DMS79 (cell line): ENCODE measurements around the gene MYCN.
A peak's percentile ranks its signal among the peaks of the same experiment; 100 is the strongest.
"Not testable (repeated sequence)": the region's sequence is repeated elsewhere in the genome, so short reads cannot be mapped to it uniquely, and the experiment has no call there.

ENCODE experiments used
- DNase-seq: peaks from one replicate; lab custom pipeline; 2025; lab: John Stamatoyannopoulos, UW

The MYCN gene

DNA sequence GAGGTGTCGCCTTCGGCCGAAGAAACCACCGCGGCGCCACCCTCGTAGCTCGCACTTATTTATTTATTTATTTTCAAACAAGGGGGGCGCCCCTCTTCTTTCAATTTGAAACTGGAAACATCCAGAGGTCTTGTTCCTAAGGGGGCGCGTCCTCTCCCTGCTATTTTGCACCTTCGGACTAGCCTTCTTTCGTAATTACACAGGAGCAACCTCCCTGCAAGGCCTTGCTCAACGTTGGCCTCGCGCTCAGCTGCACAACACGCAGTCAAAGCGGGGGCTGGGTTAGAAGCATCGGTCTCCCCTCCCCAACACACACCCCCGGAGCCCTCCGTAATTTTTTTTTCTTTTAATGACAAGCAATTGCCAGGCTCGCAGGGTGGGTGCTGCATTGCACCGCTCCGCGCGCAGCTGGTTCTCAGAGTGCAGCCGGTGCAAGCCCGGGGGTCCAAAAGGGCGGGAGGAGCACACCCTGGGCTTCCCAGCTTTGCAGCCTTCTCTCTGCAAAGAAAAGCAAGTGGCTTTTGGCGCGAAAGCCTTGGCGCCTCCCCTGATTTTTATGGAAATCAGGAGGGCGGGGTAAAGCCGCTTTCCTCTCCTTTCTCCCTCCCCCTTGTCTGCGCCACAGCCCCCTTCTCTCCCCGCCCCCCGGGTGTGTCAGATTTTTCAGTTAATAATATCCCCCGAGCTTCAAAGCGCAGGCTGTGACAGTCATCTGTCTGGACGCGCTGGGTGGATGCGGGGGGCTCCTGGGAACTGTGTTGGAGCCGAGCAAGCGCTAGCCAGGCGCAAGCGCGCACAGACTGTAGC is at the start of gene MYCN:
MYCN (plus strand) TSS at position 697 of the 807 bp plus-strand sequence. CDS start 1,515 bp downstream, outside the sequence.
- DNase-seq, result peak; percentile 90

GRCh38 chr2:15890936-15891905 is 49.1 kb upstream of the MYCN start:
- no peak for DNase-seq

DNA sequence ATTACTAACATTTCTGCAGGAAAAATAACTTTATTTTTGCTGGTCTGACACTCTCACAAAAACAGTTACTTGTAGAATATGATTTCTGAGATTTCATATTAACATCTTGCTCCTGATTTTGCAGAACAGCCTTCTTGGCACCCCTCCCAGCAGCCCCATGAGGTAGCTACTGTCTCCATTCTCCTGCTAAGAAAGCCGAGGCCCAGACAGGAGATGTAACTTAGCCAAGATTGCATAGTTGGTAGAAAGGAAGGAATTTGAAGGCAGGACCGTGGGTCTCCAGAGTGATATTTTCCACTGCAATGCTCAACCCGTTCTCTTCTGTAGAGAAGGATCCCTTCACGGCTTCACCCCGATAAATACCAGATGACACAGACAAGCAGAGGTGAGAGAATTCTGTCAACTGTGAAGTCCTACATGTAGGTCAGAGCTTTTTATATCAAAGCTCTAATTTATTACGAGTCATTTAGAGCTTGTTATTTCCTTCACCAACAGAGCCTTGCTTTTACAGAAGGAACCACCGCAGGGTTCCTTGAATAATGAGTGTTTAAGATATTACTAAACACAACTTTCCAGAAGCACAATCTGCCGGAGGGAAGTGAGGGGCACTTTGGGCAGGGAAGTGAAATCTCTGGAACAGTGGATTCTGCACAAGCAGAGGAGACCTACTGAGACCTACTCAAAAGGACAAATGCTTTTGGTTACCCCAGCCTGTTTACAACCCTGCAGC is 48.0 kb upstream of the MYCN start:
- no peak for DNase-seq

- no peak for DNase-seq
Observed at GRCh38 chr2:15893085-15893484, 47.3 kb upstream of the MYCN start.

DNA sequence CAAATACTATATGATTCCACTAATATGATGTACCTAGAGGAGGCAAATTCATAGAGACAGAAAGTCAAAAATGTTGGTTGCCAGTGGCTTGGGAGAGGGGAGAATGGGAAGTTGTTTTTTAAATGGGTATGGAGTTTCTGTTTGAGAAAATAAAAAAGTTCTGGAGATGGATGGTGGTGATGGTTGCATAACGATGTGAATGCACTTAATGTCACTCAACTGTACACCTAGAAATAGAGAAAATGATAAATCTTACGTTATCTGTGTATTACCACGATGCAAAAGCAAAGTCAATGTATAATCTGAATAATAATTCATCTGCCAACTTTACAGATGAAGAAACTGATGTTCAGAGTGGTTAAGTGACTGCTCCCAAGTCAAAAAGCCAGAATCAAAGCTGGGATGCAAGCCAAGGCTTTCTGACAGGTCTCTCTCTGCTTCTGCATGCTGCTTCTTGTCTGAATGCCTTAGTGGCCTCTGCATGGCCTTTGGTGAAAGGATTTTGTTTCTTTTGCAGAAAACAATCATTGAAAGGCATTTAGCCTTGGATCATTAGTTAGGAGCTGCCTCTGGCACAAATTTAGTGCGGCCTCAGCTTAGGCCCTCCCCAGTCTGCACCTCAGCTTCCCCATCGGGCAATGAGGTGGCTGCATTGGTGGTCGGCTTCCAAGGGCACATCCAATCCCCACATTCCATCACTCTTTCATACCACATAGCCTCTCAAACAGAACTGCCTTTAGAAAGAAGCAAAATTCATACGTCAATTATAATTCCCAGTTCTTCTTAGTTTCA is 46.5 kb upstream of the MYCN start:
- DNase-seq, result peak; percentile 51

DNA sequence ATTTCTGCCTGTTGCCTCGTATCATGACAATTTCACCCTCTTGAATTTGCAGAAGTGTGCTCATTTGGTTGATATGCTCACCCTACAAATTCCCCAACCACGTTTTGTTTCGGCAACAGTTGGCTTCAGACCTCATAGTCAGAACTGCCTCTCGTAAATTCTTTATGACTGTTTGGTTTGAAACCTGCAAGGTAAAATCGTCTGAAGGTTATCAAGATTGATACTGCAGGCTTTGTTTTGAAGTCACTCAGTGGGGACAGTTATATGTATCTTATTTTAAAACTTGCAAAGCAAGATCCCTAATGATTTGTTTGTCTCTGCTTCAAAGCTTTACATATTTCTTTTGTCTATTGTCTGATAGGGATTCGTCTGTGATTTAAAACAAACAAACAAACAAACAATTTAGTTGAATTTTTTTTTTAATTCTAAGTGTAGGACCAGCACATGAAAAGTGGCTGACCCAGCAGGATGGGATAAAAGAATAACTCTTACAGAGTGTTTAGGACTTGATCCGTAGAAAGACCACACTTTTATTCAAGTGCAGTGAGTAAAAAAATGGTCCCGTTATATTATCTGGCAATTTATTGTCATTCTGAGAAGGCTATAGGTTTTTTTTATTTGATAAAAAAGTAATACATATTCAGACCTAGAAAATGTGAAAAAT is 45.7 kb upstream of the MYCN start:
- no peak for DNase-seq

DNA sequence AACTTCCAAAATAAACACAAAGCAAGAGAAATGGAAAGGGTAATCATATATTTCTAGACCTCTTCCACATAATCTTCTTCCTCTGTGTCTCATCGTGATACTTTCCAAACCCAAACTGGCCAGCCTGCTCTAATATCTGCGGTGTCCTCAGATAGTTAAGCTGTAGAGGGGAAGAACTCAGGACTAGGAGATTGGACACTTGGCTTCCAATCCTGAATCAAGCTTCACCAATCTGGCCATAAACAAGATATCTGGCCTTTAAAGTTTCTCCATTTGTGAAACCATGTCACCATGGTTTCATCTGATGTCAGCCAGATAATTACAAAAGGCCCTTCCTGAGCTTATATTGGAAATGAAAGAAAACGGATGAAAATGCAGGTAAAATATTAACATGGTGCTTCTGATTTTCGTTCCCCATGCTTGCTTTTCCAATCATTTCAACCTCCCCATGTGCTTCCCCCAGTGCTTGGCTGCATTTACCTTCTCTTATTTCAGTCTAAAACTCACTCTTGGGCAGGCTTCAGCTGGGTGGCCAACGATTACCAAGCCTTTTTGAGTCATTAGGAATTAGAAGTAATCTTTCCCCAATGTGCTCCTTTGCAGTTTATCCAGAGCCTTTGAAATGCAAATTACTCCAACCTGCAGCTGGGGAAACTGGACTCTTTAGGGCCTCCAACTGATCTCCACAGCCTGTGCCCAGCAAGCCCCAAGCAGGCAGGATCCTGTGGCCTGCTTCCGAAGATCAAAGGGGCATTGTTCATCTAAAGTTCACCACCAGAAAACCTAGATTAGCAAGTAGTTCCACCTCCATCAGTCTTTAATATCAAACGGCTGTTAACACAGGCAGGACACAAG is 44.5 kb upstream of the MYCN start:
- no peak for DNase-seq

DNA sequence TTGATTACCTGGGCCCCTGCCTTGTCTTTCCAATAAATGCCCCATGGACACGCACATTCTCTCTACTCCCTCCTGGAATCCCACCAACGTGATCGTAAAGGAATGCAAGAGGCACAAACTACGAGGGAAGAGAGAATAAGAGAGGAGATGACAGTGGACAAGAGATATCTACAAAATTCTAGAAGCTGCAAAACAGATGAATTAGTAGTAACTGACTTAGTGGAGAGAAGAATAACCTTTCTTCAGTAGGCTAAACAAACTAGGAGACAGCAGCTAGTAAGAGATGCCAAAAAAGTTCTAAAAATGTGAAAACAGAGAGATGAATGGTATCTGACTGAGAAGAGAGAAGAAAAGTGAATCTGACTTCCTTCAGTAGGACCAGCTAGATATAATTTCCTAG is 43.5 kb upstream of the MYCN start:
- no peak for DNase-seq

DNA sequence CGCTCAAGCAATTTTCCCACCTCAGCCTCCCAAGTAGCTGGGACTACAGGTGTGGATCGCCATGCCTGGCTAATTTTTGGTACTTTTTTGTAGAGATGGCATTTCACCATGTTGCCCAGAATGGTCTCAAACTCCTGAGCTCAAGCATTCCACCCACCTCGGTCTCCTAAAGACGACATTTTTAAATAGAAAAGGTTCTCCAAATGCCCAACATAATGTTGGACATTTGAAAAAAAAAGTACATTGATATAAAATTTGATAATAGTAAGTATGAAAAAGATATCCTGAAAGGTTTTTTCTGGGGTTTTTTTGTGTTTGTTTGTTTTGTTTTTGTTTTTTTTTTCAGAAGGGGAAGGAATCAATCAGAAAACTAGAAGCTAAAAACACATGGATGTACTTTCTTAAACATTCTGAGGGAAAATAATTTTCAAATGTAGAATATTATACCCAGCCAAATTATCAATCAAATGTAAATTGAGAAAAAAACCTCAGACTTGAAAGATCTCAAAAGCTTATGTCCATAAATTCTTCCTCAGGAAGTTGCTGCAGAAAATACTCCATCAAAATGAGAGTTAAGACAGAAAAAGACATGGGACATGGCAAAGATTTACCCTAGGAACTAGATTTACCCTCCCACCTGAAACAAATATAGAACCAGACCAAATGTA is 42.8 kb upstream of the MYCN start:
- DNase-seq, result no peak

DNA sequence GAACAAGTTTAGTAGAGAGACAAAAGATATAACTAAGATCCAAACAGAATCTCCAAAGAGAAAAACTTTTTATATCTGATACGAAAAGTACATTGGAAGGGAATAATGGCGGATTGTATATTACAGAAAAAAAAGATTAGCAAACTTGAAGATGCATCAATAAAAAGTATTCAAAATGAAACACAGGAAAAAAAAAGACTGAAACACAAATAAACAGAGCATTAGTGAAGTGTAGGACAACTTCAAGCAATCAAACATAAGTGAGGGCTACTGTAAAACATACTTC is 41.1 kb upstream of the MYCN start:
- DNase-seq, result no peak

DNA sequence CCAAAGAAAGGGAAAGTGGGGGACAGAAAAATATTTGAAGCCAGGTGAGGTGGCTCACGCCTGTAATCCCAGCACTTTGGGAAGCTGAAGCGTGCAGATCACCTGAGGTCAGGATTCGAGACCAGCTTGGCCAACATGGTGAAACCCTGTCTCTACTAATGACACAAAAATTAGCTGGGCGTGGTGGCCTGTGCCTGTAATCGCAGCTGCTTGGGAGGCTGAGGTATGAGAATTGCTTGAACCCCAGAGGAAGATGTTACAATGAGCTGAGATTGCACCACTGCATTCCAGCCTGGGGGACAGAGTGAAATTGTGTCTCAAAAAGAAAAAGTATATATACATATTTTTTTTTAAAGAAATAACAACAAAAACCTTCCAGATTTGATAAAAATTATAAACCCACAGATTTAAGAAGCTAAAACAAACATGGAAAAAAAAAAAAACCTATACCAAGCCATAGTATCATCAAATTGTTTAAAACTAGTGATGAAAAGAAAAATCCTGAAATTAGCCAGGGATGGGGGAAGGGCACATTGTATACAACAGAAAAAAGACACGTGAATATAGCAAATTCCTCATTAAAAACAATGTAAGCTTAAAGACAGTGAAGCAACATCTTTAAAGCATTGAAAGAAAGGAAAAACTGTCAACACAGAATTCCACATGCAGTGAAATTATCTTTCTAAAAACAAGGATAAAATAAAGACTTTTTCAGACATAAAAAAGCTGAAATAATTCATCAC is 40.4 kb upstream of the MYCN start:
- no peak for DNase-seq

DNA sequence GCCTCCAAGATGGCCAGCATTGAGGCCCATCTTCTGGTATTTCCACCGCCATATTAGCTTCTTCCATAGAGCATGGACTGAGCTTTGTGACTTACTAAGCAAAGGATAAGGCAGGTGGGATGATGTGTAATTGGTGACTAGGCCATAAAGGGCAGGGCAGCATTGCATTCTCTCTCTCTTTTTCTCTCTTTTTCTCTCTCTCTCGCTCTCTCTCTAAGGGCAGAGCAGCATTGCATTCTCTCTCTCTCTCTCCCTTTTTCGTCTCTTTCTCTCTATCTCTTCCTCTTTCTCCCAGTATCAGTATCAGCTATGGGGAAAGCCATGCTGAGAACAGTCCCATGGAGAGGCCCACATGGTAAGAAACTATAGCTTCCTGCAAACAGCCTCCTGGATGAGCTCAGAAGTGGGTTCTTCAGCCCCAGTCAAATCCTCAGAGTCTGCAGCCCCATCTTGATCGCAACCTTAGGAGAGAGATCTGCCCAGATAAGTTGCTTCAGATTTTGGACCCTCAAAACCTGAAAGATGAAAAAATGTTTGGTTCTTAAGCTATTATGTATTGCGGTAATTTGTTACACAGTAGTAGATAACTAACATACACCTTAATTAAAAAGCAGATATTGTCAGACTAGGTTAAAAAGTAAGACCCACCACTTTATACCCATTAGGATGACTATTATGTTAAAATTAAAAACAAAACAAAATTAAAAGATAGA is 39.1 kb upstream of the MYCN start:
- no peak for DNase-seq

GRCh38 chr2:15901808-15902130 is 38.6 kb upstream of the MYCN start:
- no peak for DNase-seq

GRCh38 chr2:15903910-15904309 is 36.4 kb upstream of the MYCN start:
- DNase-seq, result not testable (repeated sequence)

DNA sequence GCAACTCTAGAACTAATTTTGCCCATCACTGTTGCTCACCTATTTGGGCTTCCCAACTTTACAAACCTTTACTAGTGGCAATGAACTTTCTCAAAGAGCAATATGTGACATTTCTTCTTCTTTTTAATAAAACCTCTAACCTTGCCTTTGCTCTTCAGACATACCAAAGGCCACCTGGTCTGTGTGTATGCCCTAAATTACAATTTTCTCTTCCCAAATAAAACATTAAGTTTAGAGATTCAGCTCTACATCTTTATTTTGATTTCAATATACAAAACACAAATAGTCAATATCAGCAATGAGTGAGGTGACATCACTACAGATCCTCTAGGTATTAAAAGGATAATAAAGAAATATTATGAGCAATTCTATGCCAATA is 35.1 kb upstream of the MYCN start:
- DNase-seq, result no peak

GRCh38 chr2:15905986-15906491 is 34.3 kb upstream of the MYCN start:
- DNase-seq, result no peak

GRCh38 chr2:15906778-15907177 is 33.6 kb upstream of the MYCN start:
- no peak for DNase-seq
